Measurements from ENCODE around the gene SLC15A1.

SLC15A1 gene

GRCh38 chr13:98706446-98707110 lies 45.9 kb downstream of the SLC15A1 start:
- Histone ChIP-seq H3K9me2 (replicated peaks; ENCODE audit: insufficient read depth, low read length) (no peaks in the 10 kb centered on the region), H3K27me3 (ENCODE audit: low read length) (no peaks in the 10 kb centered on the region), H3K79me2 (ENCODE audit: insufficient read depth, low read length) (no peaks in the 10 kb centered on the region), H3K4me3 (ENCODE audit: insufficient read depth, low read length, poor library complexity, severe bottlenecking) (no peak overlapping the region), H3K36me3 (ENCODE audit: low read length) (no peaks in the 10 kb centered on the region), H2AFZ (ENCODE audit: low read depth, low read length, severe bottlenecking) (no peak overlapping the region), H4K20me1 (ENCODE audit: low read depth, low read length) (no peaks in the 10 kb centered on the region), H3F3A (ENCODE audit: insufficient read depth) (no peaks in the 10 kb centered on the region), H3K27ac (ENCODE audit: low read depth, low read length) (no peak overlapping the region), H3K9ac (ENCODE audit: low read length) (no peak overlapping the region), H3K4me2 (ENCODE audit: low read depth, low read length, poor library complexity, severe bottlenecking) (no peak overlapping the region), H3K9me3 (ENCODE audit: insufficient read depth, low read length) (no peaks in the 10 kb centered on the region)
- TF ChIP-seq EZH2phosphoT487 (conservative IDR thresholded peaks at IDR 0.05; ENCODE audit: low read length) (no peak), CTCF (IDR thresholded peaks at IDR 0.05; ENCODE audit: insufficient read depth, low read length, poor library complexity, severe bottlenecking) (no peak)

- no peaks in the 10 kb centered on the region for H3K9me3 ChIP-seq (ENCODE audit: insufficient read depth, low read length)
- H3K4me2 ChIP-seq (ENCODE audit: low read depth, low read length, poor library complexity, severe bottlenecking) = no peak overlapping the region
- H3K79me2 ChIP-seq (ENCODE audit: insufficient read depth, low read length) = no peaks in the 10 kb centered on the region
- no peaks in the 10 kb centered on the region for H4K20me1 ChIP-seq (ENCODE audit: low read depth, low read length)
- H3K9me2 ChIP-seq (replicated peaks; ENCODE audit: insufficient read depth, low read length) = no peaks in the 10 kb centered on the region
- no peak overlapping the region for H3K9ac ChIP-seq (ENCODE audit: low read length)
- no peaks in the 10 kb centered on the region for H3K27me3 ChIP-seq (ENCODE audit: low read length)
- H3K36me3 ChIP-seq (ENCODE audit: low read length) = no peaks in the 10 kb centered on the region
- H3K4me3 ChIP-seq (ENCODE audit: insufficient read depth, low read length, poor library complexity, severe bottlenecking) = no peak overlapping the region
- no peaks in the 10 kb centered on the region for H3F3A ChIP-seq (ENCODE audit: insufficient read depth)
- no peak overlapping the region for H2AFZ ChIP-seq (ENCODE audit: low read depth, low read length, severe bottlenecking)
- no peak for TF ChIP-seq CTCF (IDR thresholded peaks at IDR 0.05; ENCODE audit: insufficient read depth, low read length, poor library complexity, severe bottlenecking)
- H3K27ac ChIP-seq (ENCODE audit: low read depth, low read length) = no peak overlapping the region
These were observed 54.7 kb downstream of the SLC15A1 start for GRCh38 chr13:98697791-98698190.

- TF ChIP-seq CTCF (IDR thresholded peaks at IDR 0.05; ENCODE audit: insufficient read depth, low read length, poor library complexity, severe bottlenecking) = no peak
- TF ChIP-seq EZH2phosphoT487 (conservative IDR thresholded peaks at IDR 0.05; ENCODE audit: low read length) = no peak
- H2AFZ ChIP-seq (ENCODE audit: low read depth, low read length, severe bottlenecking) = no peak overlapping the region
These were observed 58.7 kb downstream of the SLC15A1 start for GRCh38 chr13:98693756-98694155.

More at GRCh38 chr13:98693756-98694155, 58.7 kb downstream of the SLC15A1 start:
- H3K79me2 ChIP-seq (ENCODE audit: insufficient read depth, low read length) = no peaks in the 10 kb centered on the region
- H3F3A ChIP-seq (ENCODE audit: insufficient read depth) = no peaks in the 10 kb centered on the region
- no peaks in the 10 kb centered on the region for H3K27me3 ChIP-seq (ENCODE audit: low read length)
- no peak overlapping the region for H3K9ac ChIP-seq (ENCODE audit: low read length)
- no peaks in the 10 kb centered on the region for H3K9me3 ChIP-seq (ENCODE audit: insufficient read depth, low read length)
- no peak overlapping the region for H3K27ac ChIP-seq (ENCODE audit: low read depth, low read length)
- no peak overlapping the region for H3K4me3 ChIP-seq (ENCODE audit: insufficient read depth, low read length, poor library complexity, severe bottlenecking)
- H4K20me1 ChIP-seq (ENCODE audit: low read depth, low read length) = no peaks in the 10 kb centered on the region
- no peaks in the 10 kb centered on the region for H3K36me3 ChIP-seq (ENCODE audit: low read length)
- no peak overlapping the region for H3K4me2 ChIP-seq (ENCODE audit: low read depth, low read length, poor library complexity, severe bottlenecking)
- H3K9me2 ChIP-seq (replicated peaks; ENCODE audit: insufficient read depth, low read length) = no peaks in the 10 kb centered on the region
